CD14-positive monocyte (primary cell): ENCODE measurements around the gene PITPNM1. TPM values are rescaled to one million over a fixed set of nuclear protein-coding genes. Genes with fewer than 3 reads are reported as not detected.
A peak's percentile ranks its signal among the peaks of the same experiment; 100 is the strongest.

Experiments used
- DNase-seq, 3 donors: peaks; one replicate each; pipeline ENCODE4 v3.0.0-alpha.2; 2011 to 2022
- H2AFZ ChIP-seq: 2 replicates; pipeline ENCODE4 v1.6.0; 2012; ENCODE audit warnings: mild to moderate bottlenecking, low read depth, low read length, inconsistent platforms; ENCODE audit not compliant: insufficient read depth, poor library complexity, severe bottlenecking
- H3K27ac ChIP-seq, 2 donors: 1 replicate in 1 of 2; 2 replicates in 1 of 2; pipeline ENCODE4 v1.5.1; 2012 to 2013; ENCODE audit warnings: low read length in 2 of 2, control low read depth in 1 of 2, inconsistent platforms in 1 of 2, low read depth in 1 of 2, mild to moderate bottlenecking in 1 of 2
- H3K27me3 ChIP-seq, 2 donors: one replicate each; pipeline versions ENCODE4 v1.6.0 to v1.6.1; 2011 to 2013; ENCODE audit warnings: low read length in 2 of 2; ENCODE audit not compliant: control insufficient read depth in 2 of 2, insufficient read depth in 2 of 2
- H3K36me3 ChIP-seq, 2 donors: replicated peaks in 1 of 2; 1 replicate in 1 of 2; 2 replicates in 1 of 2; pipeline versions ENCODE4 v1.5.1 to v1.6.1; 2012 to 2013; ENCODE audit warnings: low read length in 2 of 2, control low read depth in 1 of 2, inconsistent platforms in 1 of 2, mild to moderate bottlenecking in 1 of 2; ENCODE audit not compliant: insufficient read depth in 2 of 2, control insufficient read depth in 1 of 2
- H3K4me1 ChIP-seq, 2 donors: 1 replicate in 1 of 2; 2 replicates in 1 of 2; pipeline versions ENCODE4 v1.5.1 to v1.6.1; 2012 to 2013; ENCODE audit warnings: low read length in 2 of 2, control low read depth in 1 of 2, inconsistent platforms in 1 of 2, mild to moderate bottlenecking in 1 of 2, moderate library complexity in 1 of 2; ENCODE audit not compliant: insufficient read depth in 2 of 2, control insufficient read depth in 1 of 2
- H3K4me2 ChIP-seq: replicated peaks from 2 replicates; pipeline ENCODE3; 2012; ENCODE audit warnings: low read length, moderate library complexity, mild to moderate bottlenecking; ENCODE audit not compliant: poor library complexity, severe bottlenecking; ENCODE audit errors: extremely low read depth
- H3K4me3 ChIP-seq, 3 experiments: fragments of 200-600 bp in 1 of 3; sonication (generic) in 1 of 3; replicated peaks in 1 of 3; 1 replicate in 2 of 3; 2 replicates in 1 of 3; pipeline ENCODE4 v1.5.1; 2011 to 2013; ENCODE audit warnings: low read length in 3 of 3, mild to moderate bottlenecking in 3 of 3, control low read depth in 2 of 3, low read depth in 2 of 3, inconsistent platforms in 1 of 3, moderate library complexity in 1 of 3
- H3K79me2 ChIP-seq: 2 replicates; pipeline ENCODE4 v1.6.0; 2012; ENCODE audit warnings: mild to moderate bottlenecking, control low read depth, inconsistent platforms, low read length, moderate library complexity; ENCODE audit not compliant: insufficient read depth
- H3K9ac ChIP-seq: 2 replicates; pipeline ENCODE4 v1.6.0; 2017; ENCODE audit warnings: low read length, mild to moderate bottlenecking; ENCODE audit not compliant: insufficient read depth, poor library complexity, severe bottlenecking
- H3K9me3 ChIP-seq, 2 donors: replicated peaks in 1 of 2; 1 replicate in 1 of 2; 2 replicates in 1 of 2; pipeline versions ENCODE4 v1.5.1 to v1.6.1; 2012 to 2013; ENCODE audit warnings: low read length in 2 of 2, control low read depth in 1 of 2; ENCODE audit not compliant: control insufficient read depth in 1 of 2, insufficient read depth in 1 of 2
- H4K20me1 ChIP-seq: 2 replicates; pipeline ENCODE4 v1.6.0; 2012; ENCODE audit warnings: mild to moderate bottlenecking, low read length, control low read depth, moderate library complexity; ENCODE audit not compliant: insufficient read depth
- H3K27ac Mint-ChIP-seq, 7 donors: one replicate each; pipeline ENCODE4 v1.8.0; 2020; ENCODE audit warnings: mild to moderate bottlenecking in 7 of 7, mixed read lengths in 7 of 7, moderate library complexity in 6 of 7, inconsistent platforms in 2 of 7
- H3K27me3 Mint-ChIP-seq, 3 donors: one replicate each; pipeline ENCODE4 v1.8.0; 2021 to 2022; ENCODE audit warnings: low read depth in 3 of 3, mild to moderate bottlenecking in 3 of 3, mixed read lengths in 3 of 3, moderate library complexity in 3 of 3, inconsistent platforms in 1 of 3
- H3K36me3 Mint-ChIP-seq, 2 donors: one replicate each; pipeline ENCODE4 v1.8.0; 2020; ENCODE audit warnings: mixed read lengths in 2 of 2, inconsistent platforms in 1 of 2, mild to moderate bottlenecking in 1 of 2
- H3K4me1 Mint-ChIP-seq: one replicate; pipeline ENCODE4 v1.8.0; 2020; ENCODE audit warnings: mild to moderate bottlenecking, mixed read lengths
- H3K4me3 Mint-ChIP-seq, 2 donors: one replicate each; pipeline ENCODE4 v1.8.0; 2020; ENCODE audit warnings: mild to moderate bottlenecking in 2 of 2, mixed read lengths in 2 of 2, moderate library complexity in 1 of 2
- H3K9me3 Mint-ChIP-seq, 7 donors: one replicate each; pipeline ENCODE4 v1.8.0; 2020 to 2022; ENCODE audit warnings: mixed read lengths in 7 of 7, mild to moderate bottlenecking in 6 of 7, moderate library complexity in 6 of 7, inconsistent platforms in 2 of 7
- WGBS: methylation state at CpG from one replicate; pipeline ENCODE4 v1.1.5; 2013; ENCODE audit warnings: missing lambda C conversion rate; ENCODE audit not compliant: insufficient coverage; 5-methylcytosine and 5-hydroxymethylcytosine counted together
- intact Hi-C, 2 donors: fragments of 100-400 bp; cut with micrococcal nuclease; formaldehyde crosslinking; loops; one replicate each; pipeline versions ENCODE4 v1.15.0 to v1.15.1; 2023
- polyA plus RNA-seq, 3 donors: library from polyadenylated mRNA; depleted of rRNA in 1 of 3; unstranded in 2 of 3; stranded (reverse) in 1 of 3; fragments of 300-500 nt in 2 of 3; fragments of >200 nt in 1 of 3; fragmentation: Illumina TruSeq in 2 of 3; gene quantifications; 1 replicate in 2 of 3; 2 replicates in 1 of 3; pipeline ENCODE4 v1.2.3, GENCODE V29; 2012 to 2021
- TF ChIP-seq, protein P1 (sequence below): fragments of 200-600 bp; IDR thresholded peaks from one replicate; pipeline ENCODE4 v1.8.0; 2022; ENCODE audit warnings: antibody characterized with exemption, mild to moderate bottlenecking

PITPNM1 gene
- polyA plus RNA-seq, 3 donors: 11.7 to 122 (median 22.2) TPM

DNA sequence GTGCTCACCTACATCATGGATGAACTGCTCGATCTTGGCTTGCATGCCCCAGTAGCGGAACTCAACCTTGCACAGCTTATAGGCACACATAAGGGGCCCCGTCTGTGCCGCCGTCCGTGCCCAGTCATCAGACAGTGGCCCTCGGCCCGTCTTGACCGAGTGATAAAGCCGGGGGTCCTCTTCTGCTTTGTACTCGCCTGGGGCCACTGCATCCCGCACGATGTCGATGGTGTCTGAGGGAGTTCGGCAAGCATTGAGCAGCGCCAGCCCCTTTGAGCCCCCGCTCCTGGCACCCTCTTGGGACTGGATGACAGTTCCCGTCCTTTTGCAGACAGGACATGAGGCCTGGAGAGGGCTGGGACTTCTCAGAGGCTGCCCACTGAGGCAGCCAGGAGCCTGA, 3.3 kb downstream of the PITPNM1 start:
- TF ChIP-seq, protein P1, sequence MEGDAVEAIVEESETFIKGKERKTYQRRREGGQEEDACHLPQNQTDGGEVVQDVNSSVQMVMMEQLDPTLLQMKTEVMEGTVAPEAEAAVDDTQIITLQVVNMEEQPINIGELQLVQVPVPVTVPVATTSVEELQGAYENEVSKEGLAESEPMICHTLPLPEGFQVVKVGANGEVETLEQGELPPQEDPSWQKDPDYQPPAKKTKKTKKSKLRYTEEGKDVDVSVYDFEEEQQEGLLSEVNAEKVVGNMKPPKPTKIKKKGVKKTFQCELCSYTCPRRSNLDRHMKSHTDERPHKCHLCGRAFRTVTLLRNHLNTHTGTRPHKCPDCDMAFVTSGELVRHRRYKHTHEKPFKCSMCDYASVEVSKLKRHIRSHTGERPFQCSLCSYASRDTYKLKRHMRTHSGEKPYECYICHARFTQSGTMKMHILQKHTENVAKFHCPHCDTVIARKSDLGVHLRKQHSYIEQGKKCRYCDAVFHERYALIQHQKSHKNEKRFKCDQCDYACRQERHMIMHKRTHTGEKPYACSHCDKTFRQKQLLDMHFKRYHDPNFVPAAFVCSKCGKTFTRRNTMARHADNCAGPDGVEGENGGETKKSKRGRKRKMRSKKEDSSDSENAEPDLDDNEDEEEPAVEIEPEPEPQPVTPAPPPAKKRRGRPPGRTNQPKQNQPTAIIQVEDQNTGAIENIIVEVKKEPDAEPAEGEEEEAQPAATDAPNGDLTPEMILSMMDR: no peak
- DNase-seq: no peak
- intact Hi-C loops: loop anchor here (5.0 to 10.0 kb wide), 2 partner anchors 35 to 227 kb away; partner anchors contain the start of gene TMEM134 (in 1 of the 2)
- Histone ChIP-seq H3K4me3 (no peak overlapping the region), H2AFZ (no peak overlapping the region), H3K9me3 (no peaks in the 10 kb centered on the region), H3K27me3 (no peaks in the 10 kb centered on the region), H3K36me3 (peaks cover 54 to 55% of the 10 kb centered on the region in 2 donors), H3K9ac (no peak overlapping the region), H3K4me2 (no peak overlapping the region), H3K4me1 (peaks cover 47 to 57% of the 10 kb centered on the region in 2 donors), H4K20me1 (peaks cover 79% of the 10 kb centered on the region), H3K27ac (peak overlapping the region in 1 of 2 donors; percentile 68), H3K79me2 (peaks cover 45% of the 10 kb centered on the region)
- Mint-ChIP-seq H3K36me3 (peaks cover 56 to 72% of the 10 kb centered on the region in 2 donors), H3K9me3 (peaks cover 0 to 1% (median 0%) of the 10 kb centered on the region in 7 donors), H3K27ac (peak overlapping the region in 1 of 7 donors; percentile 75), H3K4me1 (peaks cover 38% of the 10 kb centered on the region), H3K27me3 (peaks cover 0 to 8% (median 0%) of the 10 kb centered on the region in 3 donors), H3K4me3 (no peak overlapping the region)
- 97% methylated on average over 18 of the region's 18 CpGs for WGBS

GRCh38 chr11:67500831-67501715, 4.1 kb downstream of the PITPNM1 start:
- peak overlapping the region in 1 of 2 donors; percentile 64 for H3K4me3 Mint-ChIP-seq

More at GRCh38 chr11:67500831-67501715, 4.1 kb downstream of the PITPNM1 start:
- H2AFZ ChIP-seq: no peak overlapping the region
- H4K20me1 ChIP-seq: peaks cover 77% of the 10 kb centered on the region
- peaks cover 39% of the 10 kb centered on the region for H3K79me2 ChIP-seq
- no peak overlapping the region for H3K9ac ChIP-seq
- 98% methylated on average over 4 of the region's 9 CpGs for WGBS
- Mint-ChIP-seq H3K4me1 (peaks cover 31% of the 10 kb centered on the region), H3K27me3 (peaks cover 0 to 8% (median 0%) of the 10 kb centered on the region in 3 donors), H3K27ac (peak overlapping the region; percentile 84 to 95 (median 90)), H3K36me3 (peaks cover 59 to 73% of the 10 kb centered on the region in 2 donors), H3K9me3 (peaks cover 0 to 1% (median 0%) of the 10 kb centered on the region in 7 donors)
- TF ChIP-seq, protein P1: no peak
- H3K27ac ChIP-seq: peak overlapping the region; percentile 55 to 68
- peak; percentile 63 to 83 (median 80) for DNase-seq
- peaks cover 39 to 49% of the 10 kb centered on the region in 2 donors for H3K4me1 ChIP-seq
- H3K4me3 ChIP-seq: no peak overlapping the region
- H3K4me2 ChIP-seq: peak overlapping the region; percentile 25
- H3K36me3 ChIP-seq: peaks cover 61 to 63% of the 10 kb centered on the region in 2 donors
- H3K27me3 ChIP-seq: no peaks in the 10 kb centered on the region
- intact Hi-C loops: loop anchor here (5.0 to 10.0 kb wide), 2 partner anchors 34 to 226 kb away; partner anchors contain the start of gene TMEM134 (in 1 of the 2)
- no peaks in the 10 kb centered on the region for H3K9me3 ChIP-seq
